Prostate gland (tissue), 2 donors: Measurements from ENCODE around the gene SLC39A12. TPM values are rescaled to one million over a fixed set of nuclear protein-coding genes. Genes with fewer than 3 reads are reported as not detected.

Experiments used
- DNase-seq: peaks from one replicate; pipeline ENCODE4 v3.0.0-alpha.2; 2019; ENCODE audit warnings: low spot score
- H3K27ac ChIP-seq, 2 donors: fragments of 200-600 bp; sonication (generic); 2 replicates each; pipeline ENCODE4 v1.5.1; 2017 to 2019
- H3K27me3 ChIP-seq: fragments of 200-600 bp; sonication (generic); replicated peaks from 2 replicates; pipeline ENCODE4 v1.5.1; 2019; ENCODE audit not compliant: insufficient read depth
- H3K36me3 ChIP-seq, 2 donors: fragments of 200-600 bp; sonication (generic); 1 replicate in 1 of 2; 2 replicates in 1 of 2; pipeline versions ENCODE4 v1.5.1 to v1.8.1; 2017 to 2019
- H3K4me1 ChIP-seq: fragments of 200-600 bp; sonication (generic); replicated peaks from 2 replicates; pipeline ENCODE4 v1.5.1; 2019
- H3K4me3 ChIP-seq, 2 donors: fragments of 200-600 bp; sonication (generic); 2 replicates each; pipeline ENCODE4 v1.5.1; 2017 to 2019
- H3K9me3 ChIP-seq: fragments of 200-600 bp; sonication (generic); 2 replicates; pipeline ENCODE4 v1.5.1; 2017
- CTCF ChIP-seq, 4 experiments: fragments of 200-600 bp in 2 of 4; fragments of 450-650 bp in 2 of 4; sonication (generic) in 2 of 4; IDR thresholded peaks; 1 replicate in 3 of 4; 2 replicates in 1 of 4; pipeline ENCODE4 v1.5.1; 2016 to 2019; ENCODE audit warnings: antibody characterized with exemption in 4 of 4, mild to moderate bottlenecking in 2 of 4, moderate library complexity in 2 of 4
- POLR2A ChIP-seq: fragments of 450-650 bp; IDR thresholded peaks from one replicate; pipeline ENCODE4 v1.6.1; 2016; ENCODE audit warnings: antibody characterized with exemption, mild to moderate bottlenecking
- POLR2AphosphoS5 ChIP-seq: sonication (generic); formaldehyde crosslinking; IDR thresholded peaks from one replicate; pipeline ENCODE4 v1.6.1; 2017; ENCODE audit warnings: antibody characterized with exemption
- WGBS: methylation state at CpG from one replicate; pipeline ENCODE4 v1.1.5; 2018; 5-methylcytosine and 5-hydroxymethylcytosine counted together
- intact Hi-C: fragments of 100-400 bp; cut with DNase I; formaldehyde crosslinking; loops from one replicate; pipeline ENCODE4 v1.14.2; 2022
- total RNA-seq, 2 donors: library from RNA; depleted of rRNA; stranded (reverse); fragments of >200 nt; gene quantifications; one replicate each; pipeline ENCODE4 v1.1.0, GENCODE V29; 2016

Gene SLC39A12
- total RNA-seq, 2 donors from 2014 or later = not detected

GRCh38 chr10:18043148-18044006 lies 91.7 kb downstream of the SLC39A12 start:
- intact Hi-C loops = no loop called here

GRCh38 chr10:18044976-18045720 lies 93.4 kb downstream of the SLC39A12 start:
- Histone ChIP-seq H3K4me1 (no peaks in the 10 kb centered on the region), H3K4me3 (no peak overlapping the region), H3K9me3 (no peaks in the 10 kb centered on the region), H3K36me3 (no peaks in the 10 kb centered on the region), H3K27me3 (no peaks in the 10 kb centered on the region), H3K27ac (no peak overlapping the region)
- intact Hi-C loops = no loop called here
- DNase-seq = no peak
- 81% methylated on average over 8 of the region's 8 CpGs for WGBS
- TF ChIP-seq CTCF (IDR thresholded peaks at IDR 0.05) (no peak), POLR2A (no peak), POLR2AphosphoS5 (no peak)

More at GRCh38 chr10:18043148-18044006, 91.7 kb downstream of the SLC39A12 start:
- H3K9me3 ChIP-seq = no peaks in the 10 kb centered on the region
- H3K36me3 ChIP-seq = no peaks in the 10 kb centered on the region
- H3K27me3 ChIP-seq = no peaks in the 10 kb centered on the region
- H3K27ac ChIP-seq = no peak overlapping the region
- no peak for TF ChIP-seq POLR2A
- TF ChIP-seq POLR2AphosphoS5 = no peak
- TF ChIP-seq CTCF (IDR thresholded peaks at IDR 0.05) = no peak
- no peak for DNase-seq
- WGBS = 51% methylated on average over 4 of the region's 4 CpGs
- no peaks in the 10 kb centered on the region for H3K4me1 ChIP-seq
- no peak overlapping the region for H3K4me3 ChIP-seq

- Histone ChIP-seq H3K4me3 (no peak overlapping the region), H3K27ac (no peak overlapping the region), H3K4me1 (no peaks in the 10 kb centered on the region), H3K9me3 (no peaks in the 10 kb centered on the region), H3K27me3 (no peaks in the 10 kb centered on the region), H3K36me3 (no peaks in the 10 kb centered on the region)
- intact Hi-C loops = no loop called here
- no peak for DNase-seq
- WGBS = 42% methylated on average over 1 of the region's 1 CpG
- TF ChIP-seq CTCF (IDR thresholded peaks at IDR 0.05) = no peak
- no peak for TF ChIP-seq POLR2A
- no peak for TF ChIP-seq POLR2AphosphoS5
Observed at GRCh38 chr10:18056583-18056982, 104.9 kb downstream of the SLC39A12 start.

- Histone ChIP-seq H3K4me3 (no peak overlapping the region), H3K27ac (no peak overlapping the region), H3K9me3 (no peaks in the 10 kb centered on the region), H3K4me1 (no peaks in the 10 kb centered on the region), H3K36me3 (no peaks in the 10 kb centered on the region), H3K27me3 (no peaks in the 10 kb centered on the region)
- intact Hi-C loops = no loop called here
- DNase-seq = no peak
- TF ChIP-seq POLR2A = no peak
- TF ChIP-seq CTCF (IDR thresholded peaks at IDR 0.05) = no peak
- 56% methylated on average over 19 of the region's 19 CpGs for WGBS
Observed at GRCh38 chr10:18059826-18060559, 108.3 kb downstream of the SLC39A12 start.
